DMS79 treated with DMSO at 0.1 percent for 48 hours (cell line): ENCODE results near the gene DGKB.
A peak's percentile ranks its signal among the peaks of the same experiment; 100 is the strongest.
"Not testable (repeated sequence)": the region's sequence is repeated elsewhere in the genome, so short reads cannot be mapped to it uniquely, and the experiment has no call there.

Experiments used
- DNase-seq: peaks from one replicate; lab custom pipeline; 2025; lab: John Stamatoyannopoulos, UW

The DGKB gene

DNA sequence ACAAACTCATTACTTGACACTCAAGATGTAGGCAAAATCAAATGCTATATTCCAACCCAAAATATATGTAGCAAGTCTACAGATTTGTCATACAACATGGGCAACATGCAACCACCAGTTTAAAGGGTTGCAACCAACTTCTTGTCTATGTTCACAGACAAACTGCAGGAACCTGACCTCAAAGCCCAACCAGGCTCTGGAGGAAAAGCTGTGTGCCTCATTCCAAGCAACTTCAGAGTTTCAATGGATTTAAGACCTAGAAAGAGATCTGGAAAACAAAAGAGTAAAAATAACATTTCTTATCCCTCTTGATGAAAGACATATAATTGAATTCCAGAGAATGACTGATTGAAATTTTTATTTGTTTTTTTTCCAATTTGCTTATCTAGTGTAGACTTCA, 612.6 kb downstream of the DGKB start:
- DNase-seq = no peak

DNA sequence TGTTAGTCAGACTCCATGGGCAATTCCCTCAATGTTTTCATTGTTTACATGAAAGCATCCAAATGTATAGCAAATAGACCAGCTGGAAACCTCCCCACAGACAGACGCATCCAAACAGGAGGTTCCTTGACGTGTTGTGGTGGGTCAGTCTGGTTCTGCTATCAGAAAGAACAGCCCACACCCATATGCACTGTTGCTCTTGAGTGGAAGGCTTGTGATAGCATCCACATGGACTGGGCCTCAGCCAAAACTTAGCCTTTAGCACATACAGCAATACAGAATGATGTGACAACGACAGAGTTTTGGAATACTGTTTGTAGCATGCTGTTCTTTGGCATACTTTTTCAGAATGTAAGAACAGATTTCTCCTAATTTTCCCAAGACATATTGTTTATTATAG, 613.9 kb downstream of the DGKB start:
- DNase-seq = no peak

DNA sequence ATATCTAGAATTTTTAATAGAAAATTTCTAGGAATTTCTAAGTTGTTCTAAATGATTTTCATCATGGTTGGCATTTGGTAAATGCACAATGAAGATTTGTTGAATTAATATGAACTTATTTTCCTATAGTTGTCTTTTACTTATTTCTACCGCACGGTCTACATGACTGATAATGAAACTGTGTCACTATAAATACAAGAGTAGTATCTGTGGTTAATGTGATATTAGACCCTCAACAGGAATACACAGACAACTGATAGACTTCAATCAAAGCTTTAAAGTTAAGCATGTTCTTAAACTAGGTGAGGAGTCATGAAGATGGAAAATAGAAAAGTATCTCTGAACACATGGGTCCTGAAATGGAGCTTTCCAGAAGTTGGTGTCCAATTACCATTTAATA, 615.2 kb downstream of the DGKB start:
- DNase-seq = no peak

GRCh38 chr7:14286036-14286435, 616.5 kb downstream of the DGKB start:
- DNase-seq = no peak

- DNase-seq = not testable (repeated sequence)
Measured at GRCh38 chr7:14279065-14279871, 623.3 kb downstream of the DGKB start.

GRCh38 chr7:14275356-14275755, 627.2 kb downstream of the DGKB start:
- DNase-seq = no peak

- no peak for DNase-seq
Measured at GRCh38 chr7:14271441-14271840, 631.1 kb downstream of the DGKB start.

- no peak for DNase-seq
Measured at GRCh38 chr7:14270099-14270498, 632.5 kb downstream of the DGKB start.

GRCh38 chr7:14260011-14260410, 642.5 kb downstream of the DGKB start:
- no peak for DNase-seq

GRCh38 chr7:14258861-14259260, 643.7 kb downstream of the DGKB start:
- DNase-seq = no peak

DNA sequence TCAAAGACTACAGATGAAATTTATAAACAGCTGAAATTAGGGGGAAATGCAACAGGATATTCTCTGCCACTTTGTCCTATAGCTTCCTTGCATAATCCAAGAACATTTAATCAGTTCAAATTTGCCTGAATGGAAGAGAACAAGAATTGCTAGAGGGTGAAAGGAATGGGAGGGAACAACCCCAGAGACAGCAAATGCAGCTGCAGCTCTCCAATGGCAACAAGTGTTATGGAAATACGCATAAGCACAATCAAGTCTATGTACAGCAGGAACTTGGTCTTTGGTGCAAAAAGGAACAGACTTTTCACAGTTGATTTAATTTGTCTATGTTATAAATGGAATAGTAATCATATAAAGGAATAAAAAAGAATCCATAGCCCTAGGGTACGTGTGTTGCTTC, 644.1 kb downstream of the DGKB start:
- no peak for DNase-seq

- no peak for DNase-seq
Measured at GRCh38 chr7:14252458-14252857, 650.1 kb downstream of the DGKB start.

GRCh38 chr7:14242175-14242574, 660.4 kb downstream of the DGKB start:
- DNase-seq = no peak

GRCh38 chr7:14236834-14237233, 665.7 kb downstream of the DGKB start:
- no peak for DNase-seq

GRCh38 chr7:14235056-14235455, 667.5 kb downstream of the DGKB start:
- no peak for DNase-seq

GRCh38 chr7:14233868-14234369, 668.6 kb downstream of the DGKB start:
- no peak for DNase-seq

DNA sequence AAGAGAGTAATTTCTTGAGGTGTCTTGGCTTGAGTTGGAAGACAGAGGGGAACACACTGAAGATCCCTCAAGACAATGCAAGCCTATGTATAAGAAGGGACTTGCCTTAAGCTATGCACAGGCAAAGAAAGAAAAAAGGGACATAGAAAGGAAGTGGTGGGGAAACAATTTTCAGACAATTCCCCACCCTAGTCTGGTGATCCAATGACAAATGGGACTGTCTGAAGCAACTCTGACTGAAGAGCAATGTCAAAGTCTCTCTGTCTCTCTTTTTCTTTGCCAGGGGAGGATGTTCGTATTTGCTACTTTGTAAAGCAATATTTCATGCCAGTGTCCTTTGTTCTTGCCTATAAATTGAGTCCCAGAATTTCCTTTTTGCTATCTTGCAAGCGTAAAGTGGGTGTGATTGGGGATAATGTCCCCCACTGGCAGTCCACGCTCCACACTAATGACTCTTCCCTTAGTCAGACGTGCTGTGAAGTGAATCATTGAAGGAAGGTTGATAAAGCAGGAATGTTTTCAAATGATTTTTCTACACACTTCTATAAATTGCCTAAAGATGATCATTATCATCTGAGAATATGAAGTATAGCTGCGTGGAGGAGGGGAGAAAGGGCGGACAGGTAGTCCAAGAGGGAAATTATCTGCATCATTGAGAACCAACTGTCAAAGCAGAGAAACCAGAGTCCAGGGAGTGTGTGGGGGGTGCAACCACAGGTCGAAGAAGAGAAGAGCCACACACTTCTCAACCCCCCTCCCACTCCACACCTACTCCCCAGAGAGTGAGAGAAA, 669.3 kb downstream of the DGKB start:
- DNase-seq = peak; percentile 7

DNA sequence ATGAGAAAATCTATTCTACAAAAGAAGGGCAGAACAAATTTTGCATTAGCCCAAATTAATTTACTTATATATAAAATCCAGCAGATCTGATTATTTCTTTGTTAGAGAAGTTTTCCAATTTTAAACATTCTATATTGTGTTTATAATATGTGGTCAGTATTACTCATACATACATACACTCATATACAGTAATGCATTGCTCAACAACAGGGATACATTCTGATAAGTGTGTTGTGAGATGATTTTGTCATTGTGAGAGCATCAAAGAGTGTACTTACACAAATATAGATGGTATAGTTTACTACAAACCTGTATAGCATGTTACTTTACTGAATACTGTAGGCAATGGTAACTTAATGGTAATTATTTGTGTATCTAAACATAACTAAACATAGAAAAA, 673.5 kb downstream of the DGKB start:
- DNase-seq = no peak

- no peak for DNase-seq
Measured at GRCh38 chr7:14228341-14228740, 674.2 kb downstream of the DGKB start.

GRCh38 chr7:14226126-14226525, 676.4 kb downstream of the DGKB start:
- no peak for DNase-seq

DNA sequence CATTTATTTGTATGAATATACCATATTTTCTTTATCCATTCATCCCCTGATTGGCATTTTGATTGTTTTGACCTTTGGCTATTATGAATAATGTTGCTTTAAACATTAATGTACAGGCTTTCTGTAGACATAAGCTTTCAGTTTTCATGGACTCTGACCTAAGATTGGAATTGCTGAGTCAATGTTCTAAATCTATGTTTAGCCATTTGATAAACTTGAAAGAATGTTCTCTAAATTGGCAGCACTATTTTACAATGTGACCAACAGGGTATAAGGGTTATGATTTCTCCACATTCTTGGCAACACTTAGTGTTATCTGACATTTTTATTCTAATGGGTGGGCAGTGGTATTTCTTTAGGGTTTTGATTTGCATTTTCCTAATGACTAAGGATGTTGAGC, 683.4 kb downstream of the DGKB start:
- DNase-seq = no peak

DNA sequence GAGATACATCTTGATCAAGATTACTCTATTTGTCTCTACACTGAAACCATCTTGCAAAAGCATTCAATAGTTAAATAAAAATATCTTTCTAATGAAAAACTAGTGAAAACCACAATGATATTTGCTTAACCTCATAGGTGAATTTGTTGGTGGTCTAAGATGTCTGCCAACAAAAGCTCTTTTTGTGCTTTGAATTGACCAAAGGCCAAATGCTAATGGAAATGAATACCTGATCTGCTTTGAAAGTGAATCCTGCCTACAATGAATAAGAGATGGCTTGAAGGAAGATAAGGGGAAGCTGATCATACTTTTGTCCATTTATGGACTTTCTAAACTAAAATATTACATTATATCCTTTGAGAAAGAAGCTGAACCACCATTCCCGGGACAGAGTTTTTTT, 684.2 kb downstream of the DGKB start:
- no peak for DNase-seq

DNA sequence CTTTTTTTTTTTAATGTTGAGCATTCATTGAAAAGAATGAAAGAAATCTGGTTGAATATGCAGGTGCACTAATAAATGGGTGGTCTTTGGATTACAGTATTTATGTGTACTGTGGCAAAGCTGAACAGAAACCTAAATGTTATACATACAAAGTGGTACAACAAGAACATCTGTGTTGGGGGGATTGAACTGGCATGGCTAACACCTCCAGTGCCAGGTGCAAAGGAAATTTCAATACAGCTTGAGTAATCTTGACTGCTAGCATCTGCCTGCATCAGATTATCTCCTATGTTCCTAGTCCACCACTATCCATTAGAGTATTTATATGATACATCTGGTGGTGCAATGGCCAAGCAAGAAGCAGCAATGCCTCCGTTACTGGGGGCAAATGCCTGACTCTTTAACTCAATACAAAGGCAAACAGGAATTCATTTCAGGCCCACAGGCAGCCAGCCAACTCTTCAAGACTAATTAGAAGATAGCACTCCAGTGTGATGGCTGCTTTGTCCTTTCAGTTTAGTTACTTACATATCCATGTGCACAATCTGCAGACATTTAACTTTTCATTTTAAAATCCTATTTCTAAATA, 692.6 kb downstream of the DGKB start:
- no peak for DNase-seq
